GM19035 (cell line): ENCODE results near the gene DLGAP1.
"Not testable (repeated sequence)": the region's sequence is repeated elsewhere in the genome, so short reads cannot be mapped to it uniquely, and the experiment has no call there.

Experiments
- ATAC-seq: cut with Tn5 transposase; IDR thresholded peaks from one replicate; pipeline ENCODE4 v1.9.1; 2021; ENCODE audit not compliant: unreplicated experiment

The DLGAP1 gene

GRCh38 chr18:3493501-3494244 lies 961.4 kb downstream of the DLGAP1 start:
- ATAC-seq = no peak

- ATAC-seq = no peak
Measured at GRCh38 chr18:3492721-3493120, 962.4 kb downstream of the DLGAP1 start.

GRCh38 chr18:3491981-3492555 lies 963.0 kb downstream of the DLGAP1 start:
- ATAC-seq = no peak

GRCh38 chr18:3489462-3489861 lies 965.6 kb downstream of the DLGAP1 start:
- ATAC-seq = no peak

GRCh38 chr18:3486512-3486911 lies 968.6 kb downstream of the DLGAP1 start:
- ATAC-seq = no peak

- ATAC-seq = peak; percentile 51
Measured at GRCh38 chr18:3485153-3486149, 969.7 kb downstream of the DLGAP1 start.

GRCh38 chr18:3482258-3482657 lies 972.8 kb downstream of the DLGAP1 start:
- ATAC-seq = no peak

- no peak for ATAC-seq
Measured at GRCh38 chr18:3481696-3482210, 973.4 kb downstream of the DLGAP1 start.

GRCh38 chr18:3480827-3481573 lies 974.1 kb downstream of the DLGAP1 start:
- no peak for ATAC-seq

GRCh38 chr18:3479978-3480509 lies 975.1 kb downstream of the DLGAP1 start:
- ATAC-seq = no peak

- no peak for ATAC-seq
Measured at GRCh38 chr18:3478262-3478978, 976.7 kb downstream of the DLGAP1 start.

- no peak for ATAC-seq
Measured at GRCh38 chr18:3472681-3473544, 982.2 kb downstream of the DLGAP1 start.

- not testable (repeated sequence) for ATAC-seq
Measured at GRCh38 chr18:3472121-3472520, 983.0 kb downstream of the DLGAP1 start.

GRCh38 chr18:3471141-3471648 lies 983.9 kb downstream of the DLGAP1 start:
- ATAC-seq = no peak

- ATAC-seq = no peak
Measured at GRCh38 chr18:3468833-3469232, 986.3 kb downstream of the DLGAP1 start.

- no peak for ATAC-seq
Measured at GRCh38 chr18:3468066-3468705, 986.9 kb downstream of the DLGAP1 start.

GRCh38 chr18:3466872-3467271 lies 988.2 kb downstream of the DLGAP1 start:
- no peak for ATAC-seq

GRCh38 chr18:3466045-3466444 lies 989.1 kb downstream of the DLGAP1 start:
- ATAC-seq = no peak
